B cell (primary cell): ENCODE results near the gene BAZ1B. TPM values are rescaled to one million over a fixed set of nuclear protein-coding genes. Genes with fewer than 3 reads are reported as not detected.
"Not testable (repeated sequence)": the region's sequence is repeated elsewhere in the genome, so short reads cannot be mapped to it uniquely, and the experiment has no call there.

ENCODE experiments used
- ATAC-seq: fragments of 200-7000 bp; cut with Tn5 transposase; one replicate; pipeline ENCODE4 v1.10.0; 2021; ENCODE audit warnings: low read depth, mild to moderate bottlenecking, moderate number of reproducible peaks, moderate library complexity
- CTCF ChIA-PET: fragments of 350-600 bp; sonication (Branson Sonifier 250); formaldehyde crosslinking; loops from one replicate; lab custom pipeline; 2021; ENCODE audit warnings: antibody characterized with exemption, inconsistent platforms; lab: Charles Lee
- POLR2A ChIA-PET: fragments of 350-600 bp; sonication (Branson Sonifier 250); formaldehyde crosslinking; loops from one replicate; lab custom pipeline; 2021; ENCODE audit warnings: antibody characterized with exemption; lab: Charles Lee
- DNase-seq: peaks from one replicate; pipeline ENCODE4 v3.0.0; 2013
- H2AFZ ChIP-seq: 2 replicates; pipeline ENCODE4 v1.6.1; 2012; ENCODE audit warnings: mild to moderate bottlenecking, low read depth, low read length; ENCODE audit not compliant: insufficient read depth, poor library complexity, severe bottlenecking
- H3K27ac ChIP-seq, 2 donors: 1 replicate in 1 of 2; 2 replicates in 1 of 2; pipeline ENCODE4 v1.5.1; 2012 to 2013; ENCODE audit warnings: low read length in 2 of 2, mild to moderate bottlenecking in 2 of 2, moderate library complexity in 1 of 2
- H3K27me3 ChIP-seq, 4 experiments: fragments of 200-600 bp in 1 of 4; sonication (generic) in 1 of 4; replicated peaks in 1 of 4; 1 replicate in 2 of 4; 2 replicates in 2 of 4; pipeline versions ENCODE4 v1.6.1 to v1.7.0; 2013 to 2016; ENCODE audit warnings: low read length in 3 of 4, mild to moderate bottlenecking in 2 of 4, mixed read lengths in 1 of 4, moderate library complexity in 1 of 4; ENCODE audit not compliant: insufficient read depth in 4 of 4, control insufficient read depth in 3 of 4; ENCODE audit errors: control extremely low read depth in 1 of 4
- H3K36me3 ChIP-seq, 2 experiments: replicated peaks in 1 of 2; 1 replicate in 1 of 2; 2 replicates in 1 of 2; pipeline versions ENCODE4 v1.6.1 to v1.7.1; 2013; ENCODE audit warnings: low read length in 1 of 2; ENCODE audit not compliant: insufficient read depth in 2 of 2, control insufficient read depth in 1 of 2; ENCODE audit errors: control extremely low read depth in 1 of 2, extremely low read depth in 1 of 2
- H3K4me1 ChIP-seq, 2 donors: fragments of 200-600 bp in 1 of 2; sonication (generic) in 1 of 2; 1 replicate in 1 of 2; 2 replicates in 1 of 2; pipeline versions ENCODE4 v1.5.1 to v1.6.1; 2013 to 2017; ENCODE audit warnings: low read length in 2 of 2; ENCODE audit not compliant: control insufficient read depth in 2 of 2, insufficient read depth in 2 of 2
- H3K4me2 ChIP-seq: replicated peaks from 2 replicates; pipeline ENCODE3; 2012; ENCODE audit warnings: mild to moderate bottlenecking, low read depth, low read length; ENCODE audit not compliant: poor library complexity, severe bottlenecking
- H3K4me3 ChIP-seq, 5 experiments: fragments of 200-600 bp in 1 of 5; sonication (generic) in 1 of 5; 1 replicate in 3 of 5; 2 replicates in 2 of 5; pipeline versions ENCODE4 v1.5.1 to v1.7.0; 2011 to 2016; ENCODE audit warnings: low read length in 4 of 5, mild to moderate bottlenecking in 4 of 5, low read depth in 2 of 5, control low read depth in 1 of 5, moderate library complexity in 1 of 5; ENCODE audit not compliant: insufficient read depth in 1 of 5; ENCODE audit errors: control extremely low read depth in 1 of 5, extremely low read depth in 1 of 5
- H3K79me2 ChIP-seq: fragments of 200-600 bp; sonication (generic); one replicate; pipeline ENCODE4 v1.6.0; 2016; ENCODE audit warnings: low read length; ENCODE audit not compliant: control insufficient read depth, insufficient read depth
- H3K9ac ChIP-seq: fragments of 200-600 bp; sonication (generic); 2 replicates; pipeline ENCODE4 v1.6.1; 2017; ENCODE audit warnings: mild to moderate bottlenecking, low read length, moderate library complexity
- H3K9me3 ChIP-seq, 3 donors: one replicate each; pipeline versions ENCODE4 v1.6.1 to v1.7.1; 2013; ENCODE audit warnings: low read length in 2 of 3; ENCODE audit not compliant: control insufficient read depth in 2 of 3, insufficient read depth in 1 of 3; ENCODE audit errors: control extremely low read depth in 1 of 3
- H4K20me1 ChIP-seq: 2 replicates; pipeline ENCODE4 v1.6.0; 2012; ENCODE audit warnings: mild to moderate bottlenecking, low read length; ENCODE audit not compliant: insufficient read depth, control insufficient read depth, poor library complexity, severe bottlenecking
- H3K27ac Mint-ChIP-seq: one replicate; pipeline ENCODE4 v1.8.0; 2021; ENCODE audit warnings: mixed read lengths
- H3K27me3 Mint-ChIP-seq: one replicate; pipeline ENCODE4 v1.8.0; 2021; ENCODE audit warnings: mixed read lengths
- H3K4me1 Mint-ChIP-seq: one replicate; pipeline ENCODE4 v1.8.0; 2021; ENCODE audit warnings: mixed read lengths
- H3K4me3 Mint-ChIP-seq: one replicate; pipeline ENCODE4 v1.8.0; 2021; ENCODE audit warnings: mixed read lengths
- H3K9me3 Mint-ChIP-seq: one replicate; pipeline ENCODE4 v1.8.0; 2022; ENCODE audit warnings: mixed read lengths; ENCODE audit not compliant: insufficient read depth
- EZH2 ChIP-seq: IDR thresholded peaks from 2 replicates; pipeline ENCODE4 v1.6.1; 2012; ENCODE audit warnings: borderline replicate concordance, low read depth, mild to moderate bottlenecking, moderate library complexity, low read length; ENCODE audit not compliant: insufficient read depth, poor library complexity, severe bottlenecking
- WGBS: methylation state at CpG from one replicate; pipeline ENCODE4 v1.1.5; 2013; ENCODE audit warnings: missing lambda C conversion rate; ENCODE audit not compliant: insufficient coverage; 5-methylcytosine and 5-hydroxymethylcytosine counted together
- intact Hi-C: fragments of 100-400 bp; cut with micrococcal nuclease; formaldehyde crosslinking; loops from one replicate; pipeline ENCODE4 v1.10.0; 2022
- polyA plus RNA-seq: library from polyadenylated mRNA; depleted of rRNA; stranded (reverse); fragments of >200 nt; gene quantifications from 2 replicates; pipeline ENCODE4 v1.2.3, GENCODE V29; 2012
- total RNA-seq, 2 donors: library from RNA; stranded (reverse); fragments of 120-200 nt in 1 of 2; gene quantifications; 1 replicate in 1 of 2; 2 replicates in 1 of 2; pipeline versions ENCODE4 v1.2.3 to v1.2.4, GENCODE V29; 2013 to 2022
- TF ChIP-seq, protein P1 (sequence below): fragments of 200-600 bp; IDR thresholded peaks from one replicate; pipeline ENCODE4 v1.8.0; 2022; ENCODE audit warnings: antibody characterized with exemption, mild to moderate bottlenecking

BAZ1B gene
- total and polyA plus RNA-seq, 2 donors (not counting 1 experiment from before 2014, with no cell fraction given): 17.2 to 68.1 TPM

DNA sequence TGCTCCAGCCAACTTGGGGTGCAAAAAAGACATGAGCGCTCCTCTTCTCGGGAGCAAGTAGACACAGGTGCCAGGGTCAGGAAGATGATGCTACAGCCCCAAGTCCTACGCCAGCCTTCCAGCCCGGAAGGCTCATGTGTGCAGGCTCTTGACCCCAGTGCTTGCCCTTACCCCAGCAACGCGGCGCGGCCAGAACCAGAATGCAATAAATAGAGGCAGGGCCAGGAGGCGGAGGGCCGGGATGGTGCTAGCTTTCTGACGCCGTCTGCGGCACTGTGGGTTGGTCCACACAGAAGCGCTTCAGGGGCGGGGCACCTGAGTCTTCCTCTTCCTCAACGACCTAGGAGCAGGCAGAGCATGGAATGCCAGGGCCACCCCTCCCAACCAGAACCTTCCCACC is 15.0 kb upstream of the BAZ1B start:
- H3K4me3 Mint-ChIP-seq: no peak overlapping the region
- H3K9ac ChIP-seq: no peak overlapping the region
- no peaks in the 10 kb centered on the region for H3K4me1 Mint-ChIP-seq
- intact Hi-C loops: no loop called here
- H3K4me2 ChIP-seq: no peak overlapping the region
- DNase-seq: no peak
- H3K9me3 ChIP-seq: no peaks in the 10 kb centered on the region
- POLR2A ChIA-PET: no interaction called here
- ATAC-seq: no peak
- no peak overlapping the region for H2AFZ ChIP-seq
- H3K79me2 ChIP-seq: peaks cover 22% of the 10 kb centered on the region
- no peaks in the 10 kb centered on the region for H3K27me3 ChIP-seq
- TF ChIP-seq EZH2: no peak
- TF ChIP-seq, protein P1, sequence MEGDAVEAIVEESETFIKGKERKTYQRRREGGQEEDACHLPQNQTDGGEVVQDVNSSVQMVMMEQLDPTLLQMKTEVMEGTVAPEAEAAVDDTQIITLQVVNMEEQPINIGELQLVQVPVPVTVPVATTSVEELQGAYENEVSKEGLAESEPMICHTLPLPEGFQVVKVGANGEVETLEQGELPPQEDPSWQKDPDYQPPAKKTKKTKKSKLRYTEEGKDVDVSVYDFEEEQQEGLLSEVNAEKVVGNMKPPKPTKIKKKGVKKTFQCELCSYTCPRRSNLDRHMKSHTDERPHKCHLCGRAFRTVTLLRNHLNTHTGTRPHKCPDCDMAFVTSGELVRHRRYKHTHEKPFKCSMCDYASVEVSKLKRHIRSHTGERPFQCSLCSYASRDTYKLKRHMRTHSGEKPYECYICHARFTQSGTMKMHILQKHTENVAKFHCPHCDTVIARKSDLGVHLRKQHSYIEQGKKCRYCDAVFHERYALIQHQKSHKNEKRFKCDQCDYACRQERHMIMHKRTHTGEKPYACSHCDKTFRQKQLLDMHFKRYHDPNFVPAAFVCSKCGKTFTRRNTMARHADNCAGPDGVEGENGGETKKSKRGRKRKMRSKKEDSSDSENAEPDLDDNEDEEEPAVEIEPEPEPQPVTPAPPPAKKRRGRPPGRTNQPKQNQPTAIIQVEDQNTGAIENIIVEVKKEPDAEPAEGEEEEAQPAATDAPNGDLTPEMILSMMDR: no peak
- no peaks in the 10 kb centered on the region for H3K27me3 Mint-ChIP-seq
- no peaks in the 10 kb centered on the region for H3K9me3 Mint-ChIP-seq
- H3K27ac Mint-ChIP-seq: no peak overlapping the region
- H4K20me1 ChIP-seq: peaks cover 19% of the 10 kb centered on the region
- CTCF ChIA-PET: no interaction called here
- H3K27ac ChIP-seq: no peak overlapping the region
- H3K4me3 ChIP-seq: no peak overlapping the region
- WGBS: 97% methylated on average over 16 of the region's 16 CpGs
- H3K36me3 ChIP-seq: peaks cover 0 to 60% of the 10 kb centered on the region in 2 experiments
- H3K4me1 ChIP-seq: no peaks in the 10 kb centered on the region

DNA sequence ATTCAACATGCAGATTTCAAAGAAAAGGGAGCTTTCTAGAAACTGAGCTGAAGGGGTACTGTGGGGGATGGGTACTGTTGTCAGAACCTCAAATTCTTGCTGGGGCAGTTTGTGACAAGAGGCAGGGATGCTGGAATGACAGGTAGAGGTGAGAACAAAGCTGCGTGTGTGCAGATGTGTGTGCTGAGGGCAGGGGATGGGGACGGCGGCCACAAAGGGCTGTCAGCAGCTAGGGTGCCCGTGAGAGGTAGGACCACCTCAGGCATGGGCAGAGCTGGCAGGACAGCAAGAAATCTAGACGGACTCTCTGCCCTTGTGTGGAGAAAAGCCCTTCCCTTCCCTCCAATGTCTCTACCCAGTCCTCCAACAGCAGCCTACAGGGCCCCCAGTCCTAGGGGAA is 14.4 kb upstream of the BAZ1B start:
- no peaks in the 10 kb centered on the region for H3K4me1 ChIP-seq
- peaks cover 15% of the 10 kb centered on the region for H4K20me1 ChIP-seq
- H3K27ac ChIP-seq: no peak overlapping the region
- H3K79me2 ChIP-seq: peaks cover 17% of the 10 kb centered on the region
- H3K4me3 ChIP-seq: no peak overlapping the region
- DNase-seq: no peak
- no peak overlapping the region for H3K4me2 ChIP-seq
- ChIA-PET CTCF (no interaction called here), POLR2A (interaction anchor here (0.5 kb wide), 1 partner anchor 27 kb away, joined by 4 read pairs; no protein-coding TSS in a partner anchor)
- Mint-ChIP-seq H3K4me3 (no peak overlapping the region), H3K27ac (no peak overlapping the region), H3K4me1 (no peaks in the 10 kb centered on the region), H3K27me3 (no peaks in the 10 kb centered on the region), H3K9me3 (no peaks in the 10 kb centered on the region)
- peaks cover 0 to 54% of the 10 kb centered on the region in 2 experiments for H3K36me3 ChIP-seq
- H2AFZ ChIP-seq: no peak overlapping the region
- no peak for TF ChIP-seq EZH2
- TF ChIP-seq, protein P1: no peak
- intact Hi-C loops: no loop called here
- no peak for ATAC-seq
- H3K9ac ChIP-seq: no peak overlapping the region
- 100% methylated on average over 5 of the region's 5 CpGs for WGBS
- no peaks in the 10 kb centered on the region for H3K27me3 ChIP-seq
- H3K9me3 ChIP-seq: no peaks in the 10 kb centered on the region

DNA sequence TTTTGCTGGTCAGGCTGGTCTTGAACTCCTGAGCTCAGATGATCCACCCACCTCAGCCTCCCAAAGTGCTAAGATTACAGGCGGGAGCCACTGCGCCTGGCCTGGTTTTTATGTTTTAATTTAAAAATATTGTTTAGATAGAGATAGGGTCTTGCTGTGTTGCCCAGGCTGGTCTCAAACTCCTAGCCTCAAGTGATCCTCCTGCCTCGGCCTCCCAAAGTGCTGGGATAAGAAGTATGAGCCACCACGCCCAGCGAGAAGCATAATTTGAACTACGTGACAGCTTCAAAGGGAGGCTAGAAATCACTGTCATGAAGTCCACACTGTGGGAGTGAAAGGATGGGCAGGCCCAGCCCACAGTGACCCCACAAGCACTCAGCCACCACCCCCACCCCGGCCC is 13.8 kb upstream of the BAZ1B start:
- H3K4me1 ChIP-seq, H3K9me3 Mint-ChIP-seq, POLR2A ChIA-PET, H3K9ac ChIP-seq, H3K4me2 ChIP-seq, H4K20me1 ChIP-seq, H2AFZ ChIP-seq, H3K27ac Mint-ChIP-seq, DNase-seq, ATAC-seq, CTCF ChIA-PET, H3K4me3 Mint-ChIP-seq, H3K4me3 ChIP-seq, H3K9me3 ChIP-seq, H3K27me3 Mint-ChIP-seq, H3K4me1 Mint-ChIP-seq, H3K27ac ChIP-seq, intact Hi-C loops, H3K27me3 ChIP-seq: not testable (repeated sequence)
- peaks cover 13% of the 10 kb centered on the region for H3K79me2 ChIP-seq
- WGBS: 98% methylated on average over 4 of the region's 7 CpGs
- H3K36me3 ChIP-seq: peaks cover 0 to 50% of the 10 kb centered on the region in 2 experiments
